ENCODE results near the gene VPS35. TPM values are rescaled to one million over a fixed set of nuclear protein-coding genes. Genes with fewer than 3 reads are reported as not detected.
A peak's percentile ranks its signal among the peaks of the same experiment; 100 is the strongest.

VPS35 gene
- total RNA-seq, 4 donors from 2014 or later = 49.1 to 74.8 (median 60.7) TPM

GRCh38 chr16:46719528-46719927 is 30.6 kb upstream of the VPS35 start:
- no peaks in the 10 kb centered on the region for H3K9me3 ChIP-seq
- H3K36me3 ChIP-seq = no peaks in the 10 kb centered on the region
- no peak overlapping the region for H3K27ac ChIP-seq
- H3K4me1 ChIP-seq = no peaks in the 10 kb centered on the region
- H3K27me3 ChIP-seq = no peaks in the 10 kb centered on the region
- peak in 1 of 2 donors; percentile 63 for DNase-seq (ENCODE audit: low spot score in 2 of 2)
- no peak overlapping the region for H3K4me3 ChIP-seq
- WGBS = 94% methylated on average over 6 of the region's 6 CpGs
- TF ChIP-seq POLR2A (IDR thresholded peaks at IDR 0.05) (no peak), CTCF (IDR thresholded peaks at IDR 0.05) (no peak), POLR2AphosphoS5 (IDR thresholded peaks at IDR 0.05) (no peak), EP300 (IDR thresholded peaks at IDR 0.05) (no peak)

DNA sequence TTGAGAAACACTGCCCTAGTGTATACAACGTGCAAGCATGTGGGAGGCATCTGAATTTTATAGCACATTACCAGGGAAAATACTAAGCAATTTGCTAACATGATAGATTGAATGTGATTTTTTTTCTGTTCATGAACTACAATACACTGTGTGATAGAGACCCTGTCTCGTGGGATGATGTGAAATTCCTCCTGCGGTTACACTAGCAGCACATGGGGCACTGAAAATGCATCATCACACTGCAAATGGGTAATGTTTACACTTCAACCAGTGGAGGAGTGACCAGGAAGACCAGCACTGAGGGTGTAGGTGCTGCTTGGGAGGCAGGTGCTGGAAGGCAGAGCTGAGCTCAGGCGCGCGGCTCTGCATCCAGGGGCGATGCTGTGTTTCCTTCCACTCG is 29.2 kb upstream of the VPS35 start:
- Histone ChIP-seq H3K27me3 (no peaks in the 10 kb centered on the region), H3K9me3 (no peaks in the 10 kb centered on the region), H3K36me3 (no peaks in the 10 kb centered on the region), H3K4me3 (no peak overlapping the region), H3K4me1 (no peaks in the 10 kb centered on the region), H3K27ac (no peak overlapping the region)
- 80% methylated on average over 8 of the region's 8 CpGs for WGBS
- TF ChIP-seq CTCF (IDR thresholded peaks at IDR 0.05) = no peak
- TF ChIP-seq POLR2A (IDR thresholded peaks at IDR 0.05) = no peak
- TF ChIP-seq EP300 (IDR thresholded peaks at IDR 0.05) = no peak
- TF ChIP-seq POLR2AphosphoS5 (IDR thresholded peaks at IDR 0.05) = no peak
- DNase-seq (ENCODE audit: low spot score in 2 of 2) = no peak

- no peak for DNase-seq (ENCODE audit: low spot score in 2 of 2)
- H3K27me3 ChIP-seq = no peaks in the 10 kb centered on the region
- TF ChIP-seq POLR2A (IDR thresholded peaks at IDR 0.05) = no peak
- TF ChIP-seq POLR2AphosphoS5 (IDR thresholded peaks at IDR 0.05) = no peak
- TF ChIP-seq EP300 (IDR thresholded peaks at IDR 0.05) = no peak
- no peak for TF ChIP-seq CTCF (IDR thresholded peaks at IDR 0.05)
- H3K4me3 ChIP-seq = no peak overlapping the region
- 57% methylated on average over 2 of the region's 2 CpGs for WGBS
- H3K4me1 ChIP-seq = no peaks in the 10 kb centered on the region
- no peaks in the 10 kb centered on the region for H3K36me3 ChIP-seq
- H3K9me3 ChIP-seq = no peaks in the 10 kb centered on the region
- H3K27ac ChIP-seq = no peak overlapping the region
These were observed 28.7 kb upstream of the VPS35 start for GRCh38 chr16:46717692-46718091.

GRCh38 chr16:46715769-46716305 is 26.9 kb upstream of the VPS35 start:
- WGBS = 71% methylated on average over 6 of the region's 6 CpGs
- no peaks in the 10 kb centered on the region for H3K9me3 ChIP-seq
- TF ChIP-seq POLR2AphosphoS5 (IDR thresholded peaks at IDR 0.05) (no peak), CTCF (IDR thresholded peaks at IDR 0.05) (no peak), EP300 (IDR thresholded peaks at IDR 0.05) (no peak), POLR2A (IDR thresholded peaks at IDR 0.05) (no peak)
- H3K36me3 ChIP-seq = no peaks in the 10 kb centered on the region
- H3K4me1 ChIP-seq = no peaks in the 10 kb centered on the region
- H3K27ac ChIP-seq = no peak overlapping the region
- H3K4me3 ChIP-seq = no peak overlapping the region
- H3K27me3 ChIP-seq = no peaks in the 10 kb centered on the region
- DNase-seq (ENCODE audit: low spot score in 2 of 2) = no peak

DNA sequence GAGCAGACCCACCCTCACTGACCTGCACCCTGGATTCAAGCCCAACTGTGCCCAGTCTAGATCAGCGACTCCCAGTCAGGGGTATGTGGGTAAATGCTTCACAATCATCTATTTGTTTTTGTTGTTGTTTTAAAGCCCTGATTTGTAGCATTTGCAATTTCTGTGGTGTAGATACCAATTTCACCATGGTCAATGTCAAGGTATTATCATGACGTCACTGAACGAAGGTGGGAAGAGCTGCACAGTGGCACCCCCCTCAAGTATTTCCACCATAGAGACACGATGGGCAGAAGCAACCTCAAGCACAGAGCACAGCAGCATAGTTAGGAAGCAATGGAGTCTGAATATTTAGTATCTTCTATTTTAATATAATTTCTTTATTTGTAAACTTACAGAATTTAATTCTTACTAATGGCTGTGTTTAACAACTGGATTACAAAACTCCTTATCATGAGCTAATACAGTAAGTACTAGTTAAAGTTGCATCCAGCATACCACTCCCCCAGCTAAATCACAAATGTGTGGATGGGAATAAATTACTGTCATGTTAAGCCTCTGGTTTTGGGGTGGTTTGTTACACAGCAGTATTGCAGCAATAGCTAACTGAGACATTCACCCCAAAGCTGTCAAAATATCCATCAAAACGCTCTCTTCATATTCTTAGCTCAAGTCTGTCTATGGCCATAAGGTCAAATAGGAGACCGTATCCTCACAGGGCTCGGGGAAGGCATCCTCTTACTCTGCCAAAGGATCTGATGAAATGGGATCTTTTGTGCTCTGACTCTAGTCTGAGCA is 26.0 kb upstream of the VPS35 start:
- no peaks in the 10 kb centered on the region for H3K4me1 ChIP-seq
- H3K36me3 ChIP-seq = no peaks in the 10 kb centered on the region
- no peaks in the 10 kb centered on the region for H3K9me3 ChIP-seq
- no peak overlapping the region for H3K4me3 ChIP-seq
- 90% methylated on average over 7 of the region's 7 CpGs for WGBS
- H3K27ac ChIP-seq = no peak overlapping the region
- no peak for DNase-seq (ENCODE audit: low spot score in 2 of 2)
- TF ChIP-seq POLR2A (IDR thresholded peaks at IDR 0.05) = no peak
- H3K27me3 ChIP-seq = no peaks in the 10 kb centered on the region
